ENCODE results near the gene BNC1.
"Not testable (repeated sequence)": the region's sequence is repeated elsewhere in the genome, so short reads cannot be mapped to it uniquely, and the experiment has no call there.

Gene BNC1

GRCh38 chr15:83295417-83295816, 11.0 kb upstream of the BNC1 start:
- DNase-seq (ENCODE audit: low read depth), result no peak

GRCh38 chr15:83293201-83293600, 8.7 kb upstream of the BNC1 start:
- no peak for DNase-seq (ENCODE audit: low read depth)

DNA sequence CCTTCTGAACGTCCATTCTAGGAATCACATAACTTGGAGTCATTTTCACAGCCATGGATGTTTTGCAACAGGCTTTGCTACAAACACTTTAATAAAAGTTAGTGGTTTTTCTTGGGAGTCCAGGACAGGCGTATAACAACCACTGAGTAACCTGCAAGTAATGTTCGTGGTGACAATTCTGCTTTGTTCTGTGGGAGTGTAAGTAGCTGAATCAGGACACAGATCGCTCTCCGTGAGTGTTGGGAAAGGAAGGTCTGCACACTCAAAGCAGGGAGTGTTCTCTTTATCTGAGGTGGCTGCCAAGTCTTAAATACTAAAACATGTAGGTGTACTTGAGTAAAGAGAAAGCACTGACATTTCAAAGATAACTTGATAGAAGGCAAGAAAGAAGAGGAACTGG, 7.9 kb upstream of the BNC1 start:
- DNase-seq (ENCODE audit: low read depth), result no peak

DNA sequence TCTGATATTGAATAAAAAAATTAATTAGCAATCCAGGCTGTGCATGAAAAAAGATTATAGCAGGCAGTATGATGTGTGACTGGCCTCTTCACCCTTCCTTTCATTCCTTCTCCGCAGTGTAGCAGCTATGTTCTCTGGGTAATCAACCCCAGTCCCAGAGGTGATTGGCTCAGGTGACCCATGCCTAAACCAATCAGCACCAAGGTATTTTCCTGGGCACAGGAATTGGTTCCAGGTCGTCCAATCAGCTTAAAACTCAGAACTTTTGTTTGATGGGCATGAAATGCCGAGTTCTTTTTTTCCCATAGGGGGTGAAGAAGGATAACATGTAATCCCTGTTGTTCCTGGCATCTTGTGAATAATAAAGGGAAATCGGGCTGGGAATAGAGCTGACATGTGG, 5.8 kb upstream of the BNC1 start:
- no peak for DNase-seq (ENCODE audit: low read depth)

GRCh38 chr15:83289160-83289559, 4.7 kb upstream of the BNC1 start:
- DNase-seq (ENCODE audit: low read depth), result no peak

DNA sequence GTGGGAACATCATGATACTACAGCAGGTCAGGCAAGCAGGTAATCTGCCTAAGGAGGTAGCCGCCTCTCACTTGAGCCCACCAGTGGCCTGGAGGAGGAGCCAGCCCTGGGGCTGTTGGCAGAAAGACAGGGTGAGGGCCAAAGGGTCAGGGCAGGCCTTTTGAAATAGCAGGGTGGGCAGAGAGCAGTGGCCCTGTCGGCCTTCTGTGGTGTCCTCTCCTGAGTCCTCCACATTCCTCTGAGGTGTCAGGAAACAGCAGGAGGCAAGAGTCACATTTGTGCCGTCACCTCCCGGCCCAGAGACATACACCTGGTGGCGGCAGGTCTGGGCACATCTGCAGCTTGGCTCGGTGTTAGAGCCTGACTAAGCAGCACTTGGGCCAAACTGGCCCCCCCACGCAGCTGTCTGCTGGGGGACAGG, 3.9 kb upstream of the BNC1 start:
- DNase-seq (ENCODE audit: low read depth), result no peak

DNA sequence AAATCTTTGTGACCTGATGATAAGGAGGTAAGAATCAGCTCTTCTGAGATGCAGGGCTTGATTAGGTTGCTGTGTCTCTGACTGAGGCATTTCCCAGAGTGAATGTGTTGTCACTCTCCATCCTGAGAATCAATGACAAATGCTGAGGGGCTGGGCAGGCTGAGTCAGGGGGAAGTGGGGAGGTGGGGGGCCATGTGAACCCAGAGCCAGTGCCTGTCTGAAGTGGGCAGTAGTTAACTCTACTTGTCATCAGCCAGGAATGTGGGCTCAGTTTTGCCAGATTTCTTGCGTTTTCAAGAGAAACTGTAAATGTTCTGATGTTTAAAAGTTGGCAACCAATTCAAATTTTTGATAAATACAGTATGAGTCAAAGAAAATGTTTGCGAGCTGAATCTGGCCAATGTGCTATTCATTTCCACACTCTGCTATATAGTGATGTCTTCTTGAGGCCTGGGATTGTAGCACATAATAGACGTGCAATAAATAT, 3.1 kb upstream of the BNC1 start:
- DNase-seq (ENCODE audit: low read depth), result no peak

- no peak for DNase-seq (ENCODE audit: low read depth)
Observed at GRCh38 chr15:83285979-83286553, 1.6 kb upstream of the BNC1 start.

DNA sequence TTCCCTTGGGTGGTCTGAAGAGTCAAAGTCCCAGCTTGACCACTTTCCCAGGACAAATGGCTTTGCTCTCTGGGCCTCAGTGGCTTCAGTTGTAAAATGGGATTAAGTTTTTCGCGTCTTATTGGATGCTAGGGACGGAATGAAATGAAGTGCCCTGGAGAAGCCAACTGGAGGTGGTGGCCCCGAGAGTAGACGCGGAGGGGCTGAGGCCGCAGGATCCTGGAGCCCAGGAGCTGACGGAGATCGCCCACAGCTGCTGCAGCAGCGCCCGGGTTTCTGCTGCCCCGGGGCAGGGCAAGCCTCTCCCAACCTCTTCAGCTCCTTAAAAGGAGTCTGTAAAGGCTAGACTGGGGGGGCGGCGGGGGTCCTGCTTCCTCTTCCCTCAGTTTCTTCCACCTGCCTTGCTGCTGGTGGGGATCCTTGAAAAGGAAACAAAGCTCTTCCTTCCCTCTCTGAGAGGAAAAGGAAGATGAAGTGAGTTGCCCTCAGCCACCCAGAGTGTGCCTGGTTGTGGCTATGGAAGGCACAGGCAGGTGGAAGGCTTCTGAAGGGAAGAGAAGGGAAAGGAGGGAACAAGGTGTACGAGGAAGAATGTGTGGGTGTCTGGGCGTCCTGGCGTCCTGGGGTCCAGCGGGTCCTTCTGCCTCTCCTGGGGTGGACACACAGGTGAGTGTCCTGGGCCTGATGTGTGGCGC, 967 bp upstream of the BNC1 start:
- no peak for DNase-seq (ENCODE audit: low read depth)

DNA sequence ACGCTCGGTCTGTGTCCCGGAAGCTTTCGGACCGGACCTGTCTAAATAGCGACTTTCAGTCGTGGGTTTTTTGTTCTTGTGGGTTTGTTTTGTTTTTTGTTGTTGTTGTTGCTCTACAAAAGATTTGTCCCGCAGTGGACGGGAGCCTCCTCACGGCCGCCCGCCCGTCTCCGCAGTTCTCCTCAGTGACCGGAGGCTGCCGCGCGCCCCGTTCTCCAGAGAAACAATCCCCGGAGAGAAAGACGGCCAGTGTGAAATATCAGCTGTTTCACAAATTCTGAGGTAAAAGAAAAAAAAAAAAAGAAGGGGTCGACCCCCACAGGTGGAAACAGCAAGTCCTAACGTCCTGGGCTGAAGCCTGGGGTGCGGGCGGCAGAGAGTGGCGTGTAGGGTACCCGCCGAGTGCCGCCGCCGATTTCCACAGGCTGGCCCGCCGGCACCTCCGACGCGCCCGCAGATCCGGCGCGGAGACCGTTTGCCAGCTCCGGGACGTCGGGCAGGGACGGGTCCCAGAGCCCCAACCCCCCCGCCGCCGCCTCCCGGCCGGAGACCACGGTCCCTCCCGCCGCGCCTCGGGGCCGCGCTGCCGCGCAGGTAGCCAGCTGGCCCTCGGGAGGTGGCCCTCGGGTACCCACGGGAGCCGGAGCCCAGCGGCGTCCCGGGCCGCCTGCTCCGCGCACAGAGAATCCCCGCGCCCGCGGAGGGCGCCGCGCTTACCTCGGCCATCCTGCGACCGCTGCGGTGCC, 478 bp downstream of the BNC1 start:
- DNase-seq (ENCODE audit: low read depth), result no peak

- no peak for DNase-seq (ENCODE audit: low read depth)
Observed at GRCh38 chr15:83283138-83283812, 1.2 kb downstream of the BNC1 start.

DNA sequence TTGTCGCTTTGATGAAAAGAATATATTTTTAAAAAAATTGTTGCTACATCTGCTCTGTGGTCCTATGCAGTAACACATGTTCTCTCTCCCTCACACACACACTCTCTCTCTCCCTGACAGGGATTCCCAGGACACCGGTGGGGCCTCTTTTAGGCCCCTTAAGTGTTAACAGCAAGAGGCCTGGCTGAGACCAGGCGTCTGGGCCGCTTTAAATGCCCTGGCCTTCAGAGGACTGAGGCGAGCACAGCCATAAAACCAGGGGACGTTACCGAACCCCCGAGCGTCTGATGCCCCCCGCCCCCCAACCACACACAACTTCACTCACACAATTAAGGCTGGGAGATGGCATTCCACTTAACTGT, 1.7 kb downstream of the BNC1 start:
- no peak for DNase-seq (ENCODE audit: low read depth)

- DNase-seq (ENCODE audit: low read depth), result no peak
Observed at GRCh38 chr15:83282141-83282540, 2.3 kb downstream of the BNC1 start.

DNA sequence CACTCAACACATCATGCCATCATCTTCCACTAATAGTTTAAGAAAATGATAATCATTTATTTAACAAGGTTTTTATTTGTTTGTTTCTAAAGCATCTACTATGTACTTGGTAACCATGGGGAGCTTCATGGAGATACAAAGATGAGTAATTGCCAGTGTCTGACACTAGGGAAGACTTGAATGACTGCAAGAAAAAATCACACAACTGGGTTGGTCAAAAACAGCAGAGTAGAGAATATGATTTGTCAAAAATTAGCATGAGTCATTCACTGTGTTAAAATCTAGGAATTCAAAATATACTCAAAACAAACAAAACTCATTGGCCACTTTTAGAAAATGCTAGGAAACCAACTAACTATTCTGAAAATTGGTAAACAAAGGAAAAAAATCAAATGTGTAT, 6.3 kb downstream of the BNC1 start:
- DNase-seq (ENCODE audit: low read depth), result no peak

DNA sequence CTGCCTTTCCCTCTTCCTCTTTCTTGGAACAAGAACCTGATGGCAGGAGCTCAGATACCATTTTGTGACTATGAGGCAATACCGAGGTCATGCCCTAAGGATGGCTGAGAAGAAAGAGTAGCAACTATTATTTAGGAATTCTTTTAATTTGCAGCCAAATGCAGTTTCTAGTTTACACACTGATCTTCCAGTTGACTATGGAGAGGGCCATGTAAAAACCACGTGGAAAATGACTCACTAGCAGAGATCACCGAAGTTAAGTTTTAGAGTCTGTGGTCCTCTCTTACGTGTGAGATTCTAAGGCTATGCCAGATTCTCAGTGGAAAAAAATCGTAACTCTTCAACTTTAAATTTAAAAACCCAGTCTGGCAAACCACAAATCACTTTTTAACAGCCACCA, 7.8 kb downstream of the BNC1 start:
- no peak for DNase-seq (ENCODE audit: low read depth)

- no peak for DNase-seq (ENCODE audit: low read depth)
Observed at GRCh38 chr15:83275412-83275811, 9.1 kb downstream of the BNC1 start.

DNA sequence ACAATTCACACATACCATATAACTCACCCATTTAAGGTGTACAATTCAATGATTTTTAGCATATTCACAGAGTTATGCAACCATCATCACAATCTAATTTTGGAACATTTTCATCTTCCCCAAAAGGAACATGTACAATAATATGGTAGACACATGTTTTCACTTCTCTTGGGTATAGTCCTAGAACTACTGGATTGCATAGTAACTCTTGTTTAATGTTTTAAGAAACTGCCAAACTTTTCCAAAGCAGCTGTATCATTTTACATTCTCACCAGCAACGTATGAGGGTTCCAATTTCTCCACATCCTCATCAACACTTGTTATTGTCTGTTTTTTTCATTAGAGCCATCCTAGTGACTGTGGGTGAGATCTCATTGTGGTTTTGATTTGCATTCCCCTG, 14.3 kb downstream of the BNC1 start:
- DNase-seq (ENCODE audit: low read depth), result no peak

DNA sequence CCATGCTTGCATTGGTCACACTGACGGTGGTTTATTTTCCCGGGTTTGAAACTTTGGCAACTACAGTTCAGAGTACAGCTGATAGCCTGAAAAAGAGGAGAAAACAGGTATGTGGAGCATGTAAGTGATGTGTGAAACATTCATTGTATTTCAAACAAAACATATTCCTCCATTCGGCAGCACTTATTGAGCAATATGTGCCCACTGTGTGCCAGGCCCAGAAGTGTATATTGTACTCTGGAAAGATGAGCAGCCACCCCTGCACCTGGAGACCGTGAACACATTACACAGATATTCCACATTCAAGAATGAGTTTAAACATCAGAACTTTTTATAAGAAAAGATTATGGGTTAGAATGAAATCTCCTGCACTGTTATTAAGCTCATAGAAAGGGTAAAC, 16.3 kb downstream of the BNC1 start:
- no peak for DNase-seq (ENCODE audit: low read depth)

DNA sequence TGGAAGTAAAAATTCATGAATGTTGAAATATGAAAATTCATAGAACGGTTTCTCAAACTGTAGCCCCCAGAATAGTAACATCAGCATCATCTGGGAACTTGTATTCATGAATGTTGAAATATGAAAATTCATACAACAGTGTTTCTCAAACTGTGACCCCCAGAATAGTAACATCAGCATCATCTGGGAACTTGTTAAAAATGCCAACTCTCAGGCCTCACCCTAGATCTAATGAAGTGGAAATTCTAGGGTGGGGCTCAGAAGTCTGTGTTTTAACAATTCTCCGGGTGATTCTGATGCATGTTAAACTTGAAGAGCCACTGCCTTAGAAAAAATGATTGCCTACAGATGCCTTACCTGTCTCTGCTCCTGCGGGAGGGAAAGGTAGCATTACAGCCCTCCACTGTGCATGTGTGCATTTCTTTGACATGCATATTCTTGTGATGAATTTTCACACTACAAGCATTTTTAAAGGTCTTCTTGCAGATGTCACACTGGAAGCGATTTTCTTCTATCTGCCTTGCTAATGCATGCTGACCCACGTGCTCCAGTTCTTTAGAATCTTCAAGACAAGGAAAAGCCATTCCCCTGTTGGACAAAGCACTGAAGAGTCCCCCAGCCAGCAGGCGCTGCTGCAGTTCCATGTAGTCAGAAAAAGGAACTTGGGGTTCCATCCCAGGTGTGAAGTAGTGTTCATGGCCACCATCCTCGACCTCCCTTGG, 21.7 kb downstream of the BNC1 start:
- no peak for DNase-seq (ENCODE audit: low read depth)

DNA sequence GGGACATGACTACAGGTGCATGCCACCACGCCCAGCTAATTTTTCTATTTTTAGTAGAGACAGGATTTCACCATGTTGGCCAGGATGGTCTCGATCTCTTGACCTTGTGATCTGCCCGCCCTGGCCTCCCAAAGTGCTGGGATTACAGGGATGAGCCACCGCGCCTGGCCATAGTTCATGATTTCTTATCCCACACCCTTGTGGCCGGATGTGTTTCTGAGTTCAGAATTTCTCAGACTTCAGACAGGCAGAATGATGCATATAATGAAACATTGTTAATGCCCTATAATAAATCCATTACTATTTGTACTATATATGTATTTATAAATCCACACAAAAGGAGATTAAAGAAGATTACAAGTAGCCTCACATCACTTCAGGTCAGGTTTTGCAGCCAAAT, 22.3 kb downstream of the BNC1 start:
- DNase-seq (ENCODE audit: low read depth), result not testable (repeated sequence)

- DNase-seq (ENCODE audit: low read depth), result no peak
Observed at GRCh38 chr15:83250781-83251180, 33.7 kb downstream of the BNC1 start.

- DNase-seq (ENCODE audit: low read depth), result no peak
Observed at GRCh38 chr15:83249030-83249343, 35.5 kb downstream of the BNC1 start.
